GM21447 (cell line): ENCODE data around the gene RAPGEF3.
A peak's percentile ranks its signal among the peaks of the same experiment; 100 is the strongest.

ENCODE experiments used
- ATAC-seq: cut with Tn5 transposase; IDR thresholded peaks from one replicate; pipeline ENCODE4 v1.9.1; 2021; ENCODE audit not compliant: unreplicated experiment

The RAPGEF3 gene

DNA sequence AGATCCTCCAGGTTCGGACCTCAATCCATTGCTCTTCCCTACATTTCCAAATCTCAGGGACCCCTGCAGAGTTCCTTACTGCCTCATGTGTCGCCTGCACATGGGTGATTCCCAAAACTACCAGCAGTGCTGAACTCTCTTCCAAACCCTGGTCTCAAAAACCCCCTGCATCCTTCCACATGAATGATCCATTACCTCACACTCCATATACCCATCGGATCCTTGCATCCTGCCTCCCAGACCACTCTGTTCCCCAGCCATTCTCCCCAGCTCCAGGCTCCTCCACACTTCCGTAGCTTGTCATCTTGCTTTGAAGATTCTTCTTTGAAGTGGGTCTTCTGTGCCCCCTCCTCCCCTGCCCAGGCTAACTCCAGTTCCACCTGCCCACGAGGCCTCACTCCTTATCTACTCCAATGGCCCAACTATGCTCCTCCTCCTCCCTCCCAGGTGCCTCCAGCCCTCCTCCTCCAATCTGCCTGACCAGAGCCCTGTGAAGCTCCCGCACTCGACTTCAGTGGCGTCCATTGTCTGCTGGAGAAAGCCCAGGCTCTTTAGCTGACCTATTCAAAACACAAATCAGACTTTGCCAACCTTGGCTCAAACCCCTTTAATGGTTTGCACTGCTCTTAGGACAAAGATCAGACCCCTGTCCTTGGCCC, 13.8 kb downstream of the RAPGEF3 start:
- ATAC-seq = no peak

DNA sequence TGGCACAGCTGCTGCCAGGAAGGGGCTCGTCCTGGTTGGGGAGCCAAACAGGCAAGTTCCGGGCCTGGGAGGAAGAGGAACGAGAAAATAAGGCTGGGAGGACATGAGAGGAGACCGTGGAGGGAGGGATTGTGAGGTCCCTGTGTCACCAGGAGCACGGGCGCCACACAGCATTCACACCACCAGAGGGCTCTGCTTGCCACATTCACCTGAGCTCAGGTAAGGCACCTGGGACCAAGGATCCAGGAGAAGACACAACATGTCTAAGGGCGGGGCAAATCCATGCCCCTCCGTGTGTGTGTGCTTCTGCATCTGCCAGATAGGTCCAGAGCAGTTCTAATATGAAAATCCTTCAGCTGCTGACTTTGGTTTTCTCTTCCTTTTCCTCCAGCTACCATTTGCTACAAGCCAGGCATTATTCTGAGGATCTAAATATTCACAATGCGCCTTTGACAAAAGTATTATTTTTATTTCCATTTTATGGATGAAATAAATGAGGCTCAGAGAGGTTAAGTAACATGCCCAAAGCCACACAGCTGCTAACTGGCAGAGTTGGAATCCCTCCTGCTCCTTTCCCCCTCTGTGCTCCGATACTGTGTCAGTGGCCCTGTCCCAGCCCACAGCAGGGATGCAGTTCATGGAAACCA, 14.6 kb downstream of the RAPGEF3 start:
- no peak for ATAC-seq

DNA sequence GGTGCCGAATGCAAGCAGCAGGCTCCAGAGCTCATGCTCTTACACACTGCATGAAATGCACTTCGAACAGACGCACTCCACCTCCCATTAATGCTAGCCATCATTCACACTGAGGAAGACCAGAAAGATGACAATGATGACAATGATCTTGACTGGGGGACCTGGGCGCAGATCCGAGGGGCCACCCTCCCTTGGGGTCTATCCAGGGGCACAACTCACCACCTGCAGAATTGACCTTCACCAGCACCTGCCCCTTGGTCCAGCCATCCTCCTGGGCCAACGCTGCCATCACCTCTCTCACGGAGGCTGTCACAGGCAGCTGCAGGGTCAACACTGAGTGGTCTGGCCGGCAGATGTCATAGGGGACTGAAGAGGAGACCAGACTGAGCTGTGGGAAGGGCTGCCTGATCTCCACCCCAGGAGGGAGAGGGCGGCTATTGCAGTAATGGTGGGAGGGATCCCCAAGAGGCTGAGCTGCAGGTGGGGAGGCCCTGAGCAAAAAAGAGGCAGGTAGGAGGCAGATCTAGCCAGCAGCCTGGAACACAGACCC, 15.3 kb downstream of the RAPGEF3 start:
- ATAC-seq = no peak

DNA sequence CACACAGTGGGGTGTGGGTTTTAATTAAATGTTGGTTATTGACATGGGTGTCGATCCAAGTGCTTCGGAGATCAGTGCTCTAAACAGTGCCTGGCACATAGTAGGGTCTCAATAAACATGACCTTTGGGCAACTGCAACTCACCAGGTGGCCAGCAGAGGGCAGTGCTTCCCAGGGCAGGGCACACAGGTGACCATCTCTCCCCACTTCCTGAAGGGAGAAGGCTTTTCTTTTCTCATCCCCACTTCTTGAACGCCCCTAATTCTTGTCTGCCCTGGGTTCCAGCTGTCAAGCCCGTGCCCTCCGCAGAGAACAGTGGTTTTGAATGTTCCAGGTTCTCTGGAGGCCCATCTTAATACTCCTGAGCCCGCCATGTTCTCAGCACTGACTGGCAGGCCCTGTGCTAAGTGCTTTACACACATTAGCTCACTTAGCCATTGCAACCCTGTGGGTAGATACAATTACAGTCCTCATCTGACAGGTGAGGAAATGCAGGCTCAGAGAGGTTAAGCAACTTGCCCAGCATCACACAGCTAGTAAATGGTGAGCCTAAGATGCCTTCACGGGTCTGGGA, 16.3 kb downstream of the RAPGEF3 start:
- no peak for ATAC-seq

DNA sequence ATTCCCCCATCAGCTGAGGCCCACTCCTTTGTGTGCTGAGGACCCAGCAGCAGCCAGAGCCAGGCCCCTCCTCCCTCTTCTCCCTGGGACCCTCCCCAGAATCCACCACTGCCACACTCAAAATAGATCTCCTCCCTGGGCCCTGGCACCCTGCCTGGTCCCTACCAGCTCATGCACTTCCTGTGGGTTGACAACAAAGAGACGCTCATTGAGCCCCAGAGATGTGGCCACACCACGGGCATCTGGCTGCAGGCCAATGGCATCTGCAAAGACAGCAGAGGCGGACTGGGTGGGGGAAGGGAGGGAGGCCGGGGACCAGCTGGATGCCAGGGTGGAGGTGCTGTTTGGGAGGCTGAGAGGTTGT, 17.4 kb downstream of the RAPGEF3 start:
- ATAC-seq = peak; percentile 36

DNA sequence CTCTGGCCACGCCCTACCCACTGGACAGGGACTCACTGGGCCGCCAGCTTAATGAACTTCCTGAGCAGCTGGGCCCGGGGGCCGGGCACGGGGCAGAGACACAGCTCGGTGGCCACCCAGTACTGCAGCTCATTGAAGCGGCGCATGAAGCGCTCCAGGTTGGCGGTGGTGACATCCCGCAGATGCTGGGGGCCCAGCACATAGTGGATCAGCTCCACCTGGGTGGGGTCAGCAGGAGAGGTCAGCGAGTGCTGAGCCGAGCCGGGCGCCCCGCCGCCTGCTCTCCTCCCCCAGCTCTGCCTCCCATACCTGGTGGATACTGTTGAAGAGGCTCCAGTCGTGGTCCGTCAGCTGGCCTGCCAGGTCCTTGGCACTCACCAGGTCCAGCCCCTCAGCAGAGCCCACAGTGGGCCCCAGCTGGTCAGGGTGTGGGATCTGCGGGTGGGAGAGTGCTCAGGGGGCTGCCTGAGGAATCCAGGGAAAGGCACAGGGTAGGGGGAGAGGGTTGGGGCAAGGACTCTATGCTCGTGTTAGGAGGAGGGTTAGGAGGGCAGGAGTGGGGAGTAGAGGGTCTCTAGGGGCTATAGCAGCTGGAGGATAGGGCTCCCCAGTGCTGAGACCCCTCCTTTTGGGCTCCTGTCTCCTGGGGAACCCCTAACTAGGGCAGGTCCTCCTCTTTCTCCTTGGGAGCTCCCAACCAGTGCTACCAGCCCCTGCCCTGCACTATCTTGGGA, 17.9 kb downstream of the RAPGEF3 start:
- ATAC-seq = peak; percentile 60

DNA sequence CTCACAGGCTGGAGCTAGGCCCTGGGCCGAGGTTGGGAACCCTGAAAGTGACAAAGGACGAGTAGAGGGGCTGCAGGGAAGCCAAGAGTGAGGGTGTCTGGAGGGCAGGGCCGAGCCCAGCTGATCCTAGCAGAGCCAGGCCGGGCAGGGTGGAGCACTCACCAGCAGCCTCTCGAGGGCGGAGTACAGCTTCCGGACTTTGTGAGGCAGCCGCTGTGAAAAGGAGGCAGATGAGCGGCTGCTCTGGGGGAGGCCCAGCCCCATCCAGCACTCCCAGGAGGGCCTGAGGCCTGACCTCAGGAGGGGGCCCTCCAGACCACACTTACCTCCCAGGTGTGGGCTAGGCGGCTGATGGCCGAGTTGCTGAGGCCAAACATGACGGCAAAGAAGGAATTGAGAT, 18.7 kb downstream of the RAPGEF3 start:
- ATAC-seq = peak; percentile 47

DNA sequence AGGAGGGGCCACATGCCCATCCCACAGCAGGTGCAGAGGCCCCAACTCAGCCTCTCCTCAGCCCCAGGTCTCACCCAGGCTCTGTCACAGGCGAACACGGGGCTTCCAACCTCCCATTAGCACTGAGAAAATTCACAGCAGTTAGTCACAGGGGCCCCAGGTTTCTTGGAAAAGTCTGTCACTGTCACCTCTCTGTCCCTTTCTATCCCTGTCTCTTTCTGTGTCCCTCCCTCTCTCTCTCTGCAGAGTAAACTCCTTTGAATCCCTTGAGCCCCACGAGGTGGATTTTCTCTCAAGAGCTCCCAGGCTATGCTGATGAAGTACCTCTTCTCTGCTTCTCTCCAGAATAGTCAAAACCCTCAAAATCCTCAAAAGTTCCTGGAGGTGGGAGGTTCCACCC, 19.4 kb downstream of the RAPGEF3 start:
- no peak for ATAC-seq

DNA sequence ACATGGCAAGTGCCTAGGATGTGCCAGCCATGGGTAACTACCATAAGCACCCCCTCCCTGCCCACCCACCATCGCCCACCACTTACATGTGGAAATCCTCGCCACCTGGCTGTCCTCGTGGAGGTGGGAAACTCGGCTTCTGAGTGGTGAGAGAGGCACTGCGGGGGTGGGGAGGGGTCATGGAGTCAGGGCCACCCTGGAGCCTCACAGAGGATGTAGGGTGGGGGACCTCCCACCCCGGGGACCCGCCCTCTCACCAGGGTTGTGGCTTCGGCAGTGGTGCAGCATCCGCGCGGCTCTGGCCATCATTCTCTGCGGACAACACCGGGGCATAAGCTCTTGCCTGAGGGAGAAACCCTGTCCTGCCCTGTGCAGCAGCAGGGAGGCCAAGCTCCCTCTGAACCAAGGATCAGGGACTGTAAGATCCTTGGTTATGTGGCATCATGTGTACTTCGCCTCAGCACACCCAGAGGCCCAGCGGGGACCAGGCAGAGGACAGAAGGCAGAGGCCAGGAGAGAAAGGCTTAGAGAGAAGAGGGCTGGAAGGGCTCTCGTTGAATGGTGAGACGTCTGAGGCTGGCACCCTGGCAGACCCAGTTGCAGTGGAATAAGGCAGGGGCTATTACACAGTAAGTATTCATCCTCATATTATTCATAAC, 20.6 kb downstream of the RAPGEF3 start:
- no peak for ATAC-seq

DNA sequence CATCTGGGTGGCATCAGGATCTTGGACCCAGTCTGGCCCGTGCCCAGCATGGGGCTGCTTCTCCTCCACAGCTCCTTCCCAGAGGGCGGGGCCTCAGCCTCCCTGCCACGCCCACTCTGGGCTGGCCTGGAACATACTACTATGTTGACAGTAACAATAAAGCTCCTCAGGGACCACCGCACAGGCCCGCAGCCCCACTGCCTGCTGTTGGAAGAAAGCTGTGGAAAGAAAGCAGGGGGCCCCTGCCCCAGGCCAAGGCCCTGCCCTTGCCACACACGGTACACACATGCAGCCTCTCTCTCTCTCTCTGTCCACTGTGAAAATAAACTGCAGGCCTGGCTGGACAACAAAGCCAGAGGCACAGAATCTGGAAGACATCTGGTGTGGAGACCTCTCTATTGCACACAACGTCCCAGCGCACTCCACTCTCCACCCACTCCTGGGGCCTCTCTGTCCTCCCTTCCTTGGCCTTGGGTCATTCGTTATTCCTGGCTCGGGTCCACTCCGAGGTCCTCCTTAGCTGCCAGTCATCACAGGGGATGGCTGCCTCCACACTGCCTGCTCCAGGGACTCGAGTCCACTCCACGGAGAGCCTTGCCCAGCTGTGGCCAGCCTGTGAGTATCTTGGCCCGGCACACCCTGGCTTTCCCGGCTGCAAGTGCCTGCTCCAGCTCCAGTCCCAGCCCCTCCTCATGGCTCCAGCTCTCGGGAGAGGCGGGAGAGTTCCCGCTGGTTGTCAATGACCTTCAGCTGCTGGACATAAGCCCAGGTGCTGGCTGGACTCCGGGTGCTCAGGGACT, 21.6 kb downstream of the RAPGEF3 start:
- no peak for ATAC-seq

DNA sequence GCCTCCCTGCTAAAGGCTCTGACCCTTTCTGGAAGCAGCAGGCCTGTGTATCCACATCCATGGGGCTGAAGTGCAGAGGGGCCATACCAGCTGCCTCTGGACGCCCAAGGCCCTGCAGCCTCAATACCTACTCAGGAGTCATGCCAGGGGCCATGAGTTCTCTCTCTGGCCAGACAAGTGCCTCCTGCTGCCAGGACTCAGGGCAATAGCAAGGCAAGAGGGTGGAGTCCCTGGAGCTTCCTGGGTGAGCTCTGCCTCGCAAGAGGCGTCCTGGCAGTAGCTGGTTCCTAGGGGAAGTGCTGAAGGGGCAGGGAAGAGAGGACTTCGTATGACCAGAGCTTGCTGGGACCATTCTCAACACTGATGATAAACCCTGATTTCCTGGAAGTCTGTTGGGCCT, 22.5 kb downstream of the RAPGEF3 start:
- no peak for ATAC-seq

DNA sequence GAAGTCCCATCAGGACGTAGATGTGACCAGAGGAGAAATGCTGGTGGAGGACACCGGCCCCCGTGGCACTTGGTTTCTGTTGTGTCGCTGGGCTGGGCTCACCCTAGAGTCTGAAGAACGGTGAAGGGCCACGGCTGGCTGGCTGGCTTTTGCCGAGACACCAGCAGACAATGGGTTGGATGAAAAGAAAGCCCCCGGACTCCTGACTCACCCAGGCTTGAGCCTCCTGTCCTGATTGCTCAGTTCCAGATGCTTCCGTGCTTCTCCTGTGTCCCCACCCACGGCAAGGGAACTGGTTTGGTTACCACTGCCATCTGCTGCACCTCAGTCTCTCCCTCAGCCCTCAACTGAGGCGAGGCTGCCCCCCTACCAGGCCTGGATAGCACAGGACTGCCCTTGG, 23.0 kb downstream of the RAPGEF3 start:
- ATAC-seq = no peak

DNA sequence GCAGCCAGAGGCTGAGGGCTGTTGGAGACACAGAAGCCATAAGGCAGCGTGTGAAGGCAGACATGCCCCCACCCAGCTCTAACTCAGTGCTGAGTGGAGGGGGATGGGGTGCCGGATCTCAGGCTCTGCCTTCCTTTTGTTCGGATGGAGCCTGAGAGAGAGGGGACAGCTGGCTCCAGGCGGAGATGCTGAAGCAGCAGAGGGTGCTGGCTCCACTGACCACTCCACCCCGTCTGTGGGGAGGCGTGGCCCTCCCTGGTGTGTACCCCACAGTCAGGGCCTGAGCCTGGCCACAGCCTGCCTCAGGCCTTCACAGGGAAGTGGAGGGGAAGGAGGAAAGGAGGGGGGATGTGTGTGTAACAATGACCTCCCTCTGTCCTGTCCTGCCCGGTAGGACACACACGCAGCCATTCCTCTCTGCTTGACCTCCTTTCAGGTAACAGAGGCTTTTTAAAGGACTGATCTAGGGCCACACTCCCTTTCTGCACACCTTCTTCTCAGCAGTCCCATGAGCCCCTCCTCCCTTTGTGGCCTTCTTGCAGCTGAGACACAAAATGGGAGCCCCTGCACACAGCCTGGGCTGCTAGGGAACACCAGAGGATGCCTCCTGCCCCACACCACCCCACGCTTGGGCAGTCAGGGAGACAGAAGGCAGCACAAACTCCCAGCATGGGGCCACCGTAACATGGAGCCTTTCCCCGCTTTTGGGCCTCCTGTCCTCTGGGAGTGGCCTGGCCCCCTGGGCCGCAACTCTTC, 23.8 kb downstream of the RAPGEF3 start:
- ATAC-seq = no peak

DNA sequence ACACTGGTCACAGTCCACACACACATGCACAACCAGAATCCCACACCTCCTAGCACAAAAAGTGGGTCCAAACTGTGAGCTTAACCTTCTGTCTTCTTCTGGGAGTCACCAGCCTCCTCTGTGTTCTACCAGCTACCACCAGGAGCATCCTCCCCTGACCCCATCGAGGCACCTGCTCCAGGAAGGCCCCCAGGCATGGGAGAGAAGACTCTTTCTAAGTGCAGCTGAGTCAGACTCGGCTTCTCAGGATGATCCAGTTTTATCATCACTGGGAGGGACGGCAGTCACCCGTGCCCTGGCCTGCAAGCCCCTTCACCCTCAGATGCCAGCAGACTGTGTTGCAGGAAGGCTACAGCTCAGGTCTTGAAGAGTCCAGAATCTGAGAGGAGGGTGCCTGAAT, 25.5 kb downstream of the RAPGEF3 start:
- no peak for ATAC-seq

DNA sequence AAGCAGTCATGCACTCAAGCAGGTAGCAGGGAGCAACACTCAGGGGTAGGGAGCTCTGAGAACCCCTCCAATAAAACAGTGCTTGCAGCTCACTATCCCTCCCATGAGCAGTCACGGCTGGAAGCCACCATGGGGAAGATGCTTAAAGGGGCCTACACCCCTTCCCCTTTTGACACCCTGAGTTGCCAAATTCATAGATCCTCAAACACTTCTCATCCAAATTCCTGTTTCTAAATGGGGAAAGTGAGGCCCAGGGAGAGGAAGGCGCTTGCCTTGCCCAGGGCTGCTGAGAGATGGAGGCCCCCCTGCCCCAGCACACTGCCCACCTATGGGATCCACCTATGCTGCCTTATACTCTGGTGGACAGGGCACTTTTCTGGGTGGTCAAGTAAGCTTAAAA, 26.2 kb downstream of the RAPGEF3 start:
- ATAC-seq = no peak

DNA sequence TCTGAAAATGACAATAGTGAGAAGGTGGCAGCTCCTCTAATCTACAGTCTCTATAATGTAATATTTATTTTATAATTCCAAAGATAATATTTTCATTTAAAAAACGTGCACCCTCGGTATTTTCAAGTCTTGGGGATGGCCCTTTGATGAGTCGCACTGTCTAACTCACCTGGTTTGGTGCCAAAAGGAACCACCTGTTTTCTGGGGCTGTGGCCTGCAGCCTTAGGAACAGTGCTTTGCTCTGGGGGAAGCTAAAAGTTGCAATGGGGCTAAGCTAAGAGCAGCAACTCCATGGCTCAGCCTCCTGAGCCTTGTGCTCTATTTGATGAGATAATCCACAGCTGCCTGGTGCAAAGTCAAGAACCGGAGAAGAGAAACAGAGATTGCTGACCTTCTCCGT, 27.0 kb downstream of the RAPGEF3 start:
- no peak for ATAC-seq

DNA sequence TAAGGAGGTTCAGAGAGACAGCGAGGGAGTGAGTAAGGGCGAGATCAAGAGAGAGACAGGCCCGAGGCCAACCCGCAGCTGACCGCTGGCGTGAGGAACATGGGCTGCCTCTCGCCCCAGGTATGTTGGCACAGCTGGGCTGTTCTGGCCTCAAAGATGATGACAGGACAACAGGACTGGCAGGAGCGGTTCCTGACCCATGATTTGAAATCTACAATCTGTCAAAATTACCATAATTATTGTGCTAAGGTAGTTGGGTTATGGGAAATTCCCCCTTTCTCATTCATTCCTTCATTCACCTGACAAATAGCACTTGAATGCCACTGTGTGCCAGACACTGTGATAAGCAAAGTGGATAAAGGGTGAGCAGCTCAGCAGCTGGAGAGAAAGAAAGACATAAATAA, 28.3 kb downstream of the RAPGEF3 start:
- no peak for ATAC-seq

DNA sequence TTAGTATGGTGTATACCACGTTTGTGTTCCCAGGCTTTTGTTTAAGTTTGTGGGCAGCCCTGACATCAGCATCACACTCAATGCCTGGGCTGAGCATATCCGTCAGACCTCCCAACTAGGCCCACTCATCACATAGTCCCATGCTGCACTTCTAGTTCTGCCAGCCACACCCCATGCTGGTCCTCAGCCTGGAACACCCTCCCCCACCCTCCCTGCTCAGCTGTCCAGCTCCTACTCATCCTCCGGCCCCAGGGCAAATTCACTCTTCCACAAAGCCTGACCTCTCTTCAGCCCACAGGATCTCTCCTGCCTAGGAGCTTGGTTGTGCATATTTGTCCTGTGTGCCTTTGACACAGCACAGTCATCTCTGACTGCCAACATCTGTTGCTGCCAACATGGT, 29.4 kb downstream of the RAPGEF3 start:
- ATAC-seq = no peak

DNA sequence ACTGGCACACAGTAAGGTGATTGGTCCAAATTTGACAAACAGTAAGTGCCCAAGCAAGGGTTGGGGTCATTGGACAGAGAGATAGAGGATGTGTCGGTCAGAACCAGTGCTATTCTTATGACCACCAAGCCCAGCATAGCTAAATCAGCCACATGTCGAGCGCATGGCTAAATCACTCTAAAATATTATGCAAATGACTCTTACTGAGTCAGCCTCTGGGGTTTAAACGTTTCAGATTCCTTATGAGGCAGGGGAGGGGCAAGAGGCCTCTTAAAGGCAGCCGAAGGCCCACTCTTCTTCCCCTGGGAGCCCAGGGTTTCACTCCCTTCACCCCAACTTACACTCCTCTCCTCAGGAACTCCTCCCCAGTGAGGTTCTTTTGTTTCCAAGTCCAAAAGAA, 32.8 kb downstream of the RAPGEF3 start:
- peak; percentile 80 for ATAC-seq
